A549 (cell line): ENCODE measurements around the gene RNF38. TPM values are rescaled to one million over a fixed set of nuclear protein-coding genes. Genes with fewer than 3 reads are reported as not detected.

Experiments used
- ATAC-seq, 2 experiments: fragments of 200-7000 bp in 1 of 2; fragments of >200 bp in 1 of 2; cut with Nextera tagmentation in 1 of 2; cut with Tn5 transposase in 1 of 2; 3 replicates each; pipeline versions ENCODE4 v1.8.0 to v1.9.1; 2018 to 2020; ENCODE audit warnings: mild to moderate bottlenecking in 1 of 2, moderate library complexity in 1 of 2
- CTCF ChIA-PET: fragments of 300-600 bp; sonication (Branson Sonifier 250); formaldehyde crosslinking; extraction: SDS; loops from one replicate; lab custom pipeline; 2021; ENCODE audit warnings: antibody characterized with exemption, inconsistent platforms; lab: Yijun Ruan, JAX
- POLR2A ChIA-PET: fragments of 350-600 bp; formaldehyde crosslinking; extraction: SDS; loops from one replicate; lab custom pipeline; 2021; ENCODE audit warnings: antibody characterized with exemption, inconsistent platforms; lab: Yijun Ruan, JAX
- DNase-seq, 2 experiments: peaks; one replicate each; pipeline versions ENCODE4 v3.0.0 to v3.0.0-alpha.2; 2011 to 2016; ENCODE audit warnings: low read depth in 1 of 2, low spot score in 1 of 2
- FAIRE-seq: peaks from 2 replicates; lab custom pipeline; 2011; peaks lifted over from hg19 to GRCh38; lab: Jason Lieb, UNC
- H3K27ac ChIP-seq, 2 experiments: fragments of >200 bp; sonication (Bioruptor Twin); formaldehyde crosslinking; 3 replicates each; pipeline ENCODE4 v1.5.1; 2016 to 2017
- H3K4me1 ChIP-seq: fragments of >200 bp; sonication (Bioruptor Twin); formaldehyde crosslinking; 3 replicates; pipeline ENCODE4 v1.6.1; 2016
- H3K4me2 ChIP-seq: fragments of >200 bp; sonication (Bioruptor Twin); formaldehyde crosslinking; 3 replicates; pipeline ENCODE4 v1.6.1; 2016
- H3K4me3 ChIP-seq: fragments of >200 bp; sonication (Bioruptor Twin); formaldehyde crosslinking; 3 replicates; pipeline ENCODE4 v1.5.1; 2016
- H3K9me3 ChIP-seq: fragments of >200 bp; sonication (Bioruptor Twin); formaldehyde crosslinking; 3 replicates; pipeline ENCODE4 v1.6.1; 2016
- ATOH8 ChIP-seq: fragments of 250-450 bp; sonication (Bioruptor Pico); IDR thresholded peaks from 2 replicates; pipeline ENCODE4 v1.5.0; 2020; ENCODE audit warnings: low read depth, mild to moderate bottlenecking, moderate library complexity
- CBX2 ChIP-seq: fragments of 200-600 bp; sonication (generic); IDR thresholded peaks from 2 replicates; pipeline ENCODE4 v1.6.1; 2016; ENCODE audit warnings: low read depth, mild to moderate bottlenecking, borderline replicate concordance
- CEBPB ChIP-seq, 2 experiments: fragments of >200 bp in 1 of 2; sonication (Bioruptor Twin) in 1 of 2; formaldehyde crosslinking in 1 of 2; IDR thresholded peaks; 2 replicates each; pipeline ENCODE4 v1.6.1; 2012 to 2016
- CHD2 ChIP-seq: fragments of 150-350 bp; IDR thresholded peaks from 2 replicates; pipeline ENCODE4 v1.6.1; 2014; ENCODE audit warnings: low read length; ENCODE audit not compliant: partially characterized antibody
- EHF ChIP-seq: fragments of 250-450 bp; sonication (Bioruptor Pico); IDR thresholded peaks from 2 replicates; pipeline ENCODE4 v1.5.0; 2020; ENCODE audit warnings: mild to moderate bottlenecking
- ELK1 ChIP-seq: fragments of 150-350 bp; IDR thresholded peaks from 2 replicates; pipeline ENCODE4 v1.6.1; 2014; ENCODE audit warnings: low read depth, mild to moderate bottlenecking, low read length
- EP300 ChIP-seq, 2 experiments: fragments of >200 bp; sonication (Bioruptor Twin); formaldehyde crosslinking; IDR thresholded peaks; 2 replicates in 1 of 2; 3 replicates in 1 of 2; pipeline ENCODE4 v1.6.1; 2016 to 2017
- ESRRA ChIP-seq: fragments of 150-350 bp; IDR thresholded peaks from 2 replicates; pipeline ENCODE4 v1.6.1; 2014; ENCODE audit warnings: mild to moderate bottlenecking, low read length, borderline replicate concordance
- GATA3 ChIP-seq: IDR thresholded peaks from 2 replicates; pipeline ENCODE4 v1.6.1; 2012; ENCODE audit warnings: borderline replicate concordance
- HDAC2 ChIP-seq: fragments of 200-600 bp; sonication (generic); IDR thresholded peaks from 2 replicates; pipeline ENCODE4 v1.6.1; 2016
- HES2 ChIP-seq: fragments of >200 bp; sonication (Bioruptor Twin); formaldehyde crosslinking; IDR thresholded peaks from 2 replicates; pipeline ENCODE4 v1.6.1; 2016
- JUNB ChIP-seq: fragments of >200 bp; sonication (Bioruptor Twin); formaldehyde crosslinking; IDR thresholded peaks from 2 replicates; pipeline ENCODE4 v1.6.1; 2016
- MAFK ChIP-seq: fragments of 450-650 bp; IDR thresholded peaks from 2 replicates; pipeline ENCODE4 v1.6.1; 2014; ENCODE audit not compliant: partially characterized antibody
- PBX3 ChIP-seq: IDR thresholded peaks from 2 replicates; pipeline ENCODE4 v1.6.1; 2012
- RAD21 ChIP-seq, 2 experiments: fragments of >200 bp in 1 of 2; sonication (Bioruptor Twin) in 1 of 2; formaldehyde crosslinking in 1 of 2; IDR thresholded peaks in 1 of 2; conservative IDR thresholded peaks in 1 of 2; 2 replicates in 1 of 2; 3 replicates in 1 of 2; pipeline ENCODE4 v1.6.1; 2012 to 2018; ENCODE audit warnings: inconsistent platforms in 1 of 2
- RARB ChIP-seq: fragments of 250-450 bp; sonication (Bioruptor Pico); IDR thresholded peaks from 2 replicates; pipeline ENCODE4 v1.8.0; 2021; ENCODE audit warnings: mild to moderate bottlenecking, moderate library complexity
- RCOR1 ChIP-seq: fragments of 150-350 bp; IDR thresholded peaks from 2 replicates; pipeline ENCODE4 v1.6.1; 2014; ENCODE audit warnings: antibody characterized with exemption, low read length, low read depth
- RFX5 ChIP-seq: fragments of 450-650 bp; IDR thresholded peaks from 2 replicates; pipeline ENCODE4 v1.7.1; 2014; ENCODE audit warnings: antibody characterized with exemption, mild to moderate bottlenecking, moderate library complexity
- RNF2 ChIP-seq: fragments of 200-600 bp; sonication (generic); IDR thresholded peaks from 2 replicates; pipeline ENCODE4 v1.6.1; 2016; ENCODE audit warnings: low read depth, mild to moderate bottlenecking, antibody characterized with exemption, moderate library complexity, borderline replicate concordance
- SMC3 ChIP-seq: fragments of >200 bp; sonication (Bioruptor Twin); formaldehyde crosslinking; IDR thresholded peaks from 3 replicates; pipeline ENCODE4 v1.6.1; 2018; ENCODE audit warnings: inconsistent platforms
- TP53 ChIP-seq: fragments of 250-450 bp; sonication (Bioruptor Pico); IDR thresholded peaks from 2 replicates; pipeline ENCODE4 v1.5.0; 2021; ENCODE audit warnings: mild to moderate bottlenecking, moderate library complexity
- USF2 ChIP-seq: fragments of 450-650 bp; IDR thresholded peaks from 2 replicates; pipeline ENCODE4 v1.6.1; 2014; ENCODE audit warnings: antibody characterized with exemption
- ZFP36 ChIP-seq: fragments of 450-650 bp; IDR thresholded peaks from 2 replicates; pipeline ENCODE4 v1.6.1; 2014; ENCODE audit warnings: borderline replicate concordance; ENCODE audit not compliant: partially characterized antibody
- ZNF302 ChIP-seq: fragments of 250-450 bp; sonication (Bioruptor Pico); IDR thresholded peaks from 2 replicates; pipeline ENCODE4 v1.9.0; 2021; ENCODE audit warnings: inconsistent platforms, mild to moderate bottlenecking, moderate library complexity
- WGBS: methylation state at CpG from one replicate; pipeline ENCODE4 v1.1.6; 2017; ENCODE audit errors: missing lambda C conversion rate; 5-methylcytosine and 5-hydroxymethylcytosine counted together
- polyA plus RNA-seq, 4 experiments: library from polyadenylated mRNA; depleted of rRNA in 3 of 4; stranded (reverse); fragments of >200 nt; fragmentation: RNase III in 1 of 4; extraction: RNeasy Plus Mini Kit Qiagen cat#74134 plus additional on column Dnase treatment in 1 of 4; gene quantifications; 2 replicates in 3 of 4; 3 replicates in 1 of 4; pipeline ENCODE4 v1.2.3, GENCODE V29; 2011 to 2017

The RNF38 gene
- polyA plus RNA-seq, 2 of the 4 experiments (the other 2 are of a cell fraction) = 8.7 to 13.2 TPM

- CTCF ChIA-PET = interaction anchor here (0.6 to 2.1 kb wide), 4 partner anchors 17 to 674 kb away, joined by 3 to 6 read pairs (median 4); no protein-coding TSS in a partner anchor
Observed at GRCh38 chr9:36301227-36301626, 98.8 kb downstream of the RNF38 start.

GRCh38 chr9:36298566-36298965 is 101.5 kb downstream of the RNF38 start:
- ATAC-seq (no peak), FAIRE-seq (no peak), DNase-seq (no peak)
- Histone ChIP-seq H3K4me1 (peaks cover 16% of the 10 kb centered on the region), H3K27ac (peak overlapping the region in 1 of 2 experiments; percentile 48; a peak in 1 of 6 replicates), H3K4me2 (no peak overlapping the region), H3K4me3 (no peak overlapping the region), H3K9me3 (no peaks in the 10 kb centered on the region)
- POLR2A ChIA-PET = no interaction called here
- CTCF ChIA-PET = no interaction called here
- WGBS = 76% methylated on average over 3 of the region's 3 CpGs
- TF ChIP-seq GATA3 (no peak), CBX2 (no peak), ELK1 (no peak), EHF (CRISPR knock-in tag) (no peak), ATOH8 (no peak), SMC3 (no peak), HDAC2 (no peak), USF2 (no peak), CEBPB (IDR thresholded peaks at IDR 0.05) (no peak), TP53 (no peak), MAFK (no peak)
- TF ChIP-seq, all 56 proteins: peak for 0

More at GRCh38 chr9:36301227-36301626, 98.8 kb downstream of the RNF38 start:
- WGBS = 93% methylated on average over 5 of the region's 5 CpGs
- TF ChIP-seq CEBPB (IDR thresholded peaks at IDR 0.05) = no peak
- TF ChIP-seq HES2 = no peak
- TF ChIP-seq EP300 (IDR thresholded peaks at IDR 0.05) = no peak
- no peak for TF ChIP-seq ESRRA
- no peak for TF ChIP-seq EHF (CRISPR knock-in tag)
- TF ChIP-seq RNF2 = no peak
- no peak for TF ChIP-seq ZFP36
- no peak for TF ChIP-seq RCOR1
- TF ChIP-seq RARB (CRISPR knock-in tag) = no peak
- TF ChIP-seq CHD2 = no peak
- TF ChIP-seq PBX3 = no peak
- no peak for TF ChIP-seq JUNB
- TF ChIP-seq ZNF302 (CRISPR knock-in tag) = no peak
- no peak for TF ChIP-seq RAD21 (conservative IDR thresholded peaks at IDR 0.05 in 1 of 2, IDR thresholded peaks at IDR 0.05 in 1 of 2)
- no peak for TF ChIP-seq HDAC2
- no peak for TF ChIP-seq RFX5
- TF ChIP-seq, all 56 proteins: peak for 0
- ATAC-seq (no peak), FAIRE-seq (no peak), DNase-seq (no peak)
- Histone ChIP-seq H3K27ac (peak overlapping the region in 1 of 2 experiments; percentile 25; a peak in 1 of 6 replicates), H3K4me1 (peaks cover 26% of the 10 kb centered on the region), H3K4me2 (no peak overlapping the region), H3K4me3 (no peak overlapping the region), H3K9me3 (no peaks in the 10 kb centered on the region)
- POLR2A ChIA-PET = no interaction called here
